Activated T-helper 1 cell treated with Interleukin-2 at 50 U/mL for 16 hours (primary cell): Measurements from ENCODE around the gene RAD51B.

Experiments used
- DNase-seq: peaks from one replicate; pipeline ENCODE4 v3.0.0-alpha.2; 2020; ENCODE audit warnings: low read depth

Gene RAD51B

DNA sequence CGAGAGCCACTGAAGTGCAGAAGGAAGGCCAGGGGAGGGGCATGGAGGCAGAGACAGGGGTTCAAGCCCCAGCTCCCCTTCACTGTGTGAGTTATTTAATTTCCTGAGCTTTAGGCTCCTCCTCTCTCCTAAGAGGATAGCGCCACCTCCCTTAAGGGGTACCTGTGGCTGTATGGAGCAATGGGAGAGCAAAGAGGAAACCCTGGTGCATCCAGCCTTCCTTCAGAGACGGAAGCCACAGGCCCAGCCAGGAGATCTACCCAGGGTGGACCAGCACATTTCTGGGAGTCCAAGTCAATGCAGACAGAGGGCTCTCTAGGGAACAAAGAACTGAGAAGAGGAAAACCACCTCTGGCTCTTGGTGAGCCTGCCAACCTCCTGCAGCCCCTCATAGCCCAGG, 883.0 kb downstream of the RAD51B start:
- no peak for DNase-seq

DNA sequence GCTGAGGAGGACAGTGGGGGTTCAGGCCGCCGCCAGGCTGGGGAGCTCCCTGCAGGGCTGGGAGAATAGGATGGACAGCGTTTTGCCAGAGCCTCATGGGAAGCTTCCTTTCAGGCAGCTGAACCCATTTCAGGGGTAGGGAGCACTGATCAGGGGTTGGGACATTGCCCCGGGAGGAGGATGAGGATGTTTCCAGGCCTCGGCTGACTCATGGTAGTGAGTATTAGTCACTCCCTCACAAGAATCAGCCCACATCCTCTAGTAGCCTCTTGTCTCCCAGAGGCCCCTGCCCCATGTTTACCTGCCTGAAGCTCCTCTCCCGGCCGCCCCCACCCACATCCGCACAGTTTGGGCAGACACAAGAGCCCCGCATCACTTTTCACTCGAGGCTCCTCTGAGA, 883.5 kb downstream of the RAD51B start:
- no peak for DNase-seq

GRCh38 chr14:68704736-68705720, 885.4 kb downstream of the RAD51B start:
- no peak for DNase-seq

GRCh38 chr14:68705741-68706283, 886.2 kb downstream of the RAD51B start:
- no peak for DNase-seq

DNA sequence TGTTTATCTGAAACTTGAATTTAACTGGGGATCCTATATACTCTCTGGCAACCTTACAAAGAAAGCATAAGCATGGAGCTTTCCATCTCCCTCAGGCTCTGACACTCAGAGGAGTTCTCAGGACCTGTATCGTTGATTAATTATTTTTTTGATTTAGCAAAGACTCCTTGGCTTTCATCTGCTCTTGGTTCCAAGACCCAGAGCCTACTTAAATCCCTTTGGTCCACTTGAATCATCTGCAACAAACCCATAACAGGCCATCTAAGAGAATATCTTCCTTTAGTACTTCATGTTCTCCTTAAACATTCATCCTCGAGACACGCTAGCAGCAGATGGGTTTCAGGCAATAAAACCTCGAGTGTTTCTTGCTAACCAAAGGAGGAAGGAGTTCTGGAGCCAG, 887.9 kb downstream of the RAD51B start:
- DNase-seq = no peak

DNA sequence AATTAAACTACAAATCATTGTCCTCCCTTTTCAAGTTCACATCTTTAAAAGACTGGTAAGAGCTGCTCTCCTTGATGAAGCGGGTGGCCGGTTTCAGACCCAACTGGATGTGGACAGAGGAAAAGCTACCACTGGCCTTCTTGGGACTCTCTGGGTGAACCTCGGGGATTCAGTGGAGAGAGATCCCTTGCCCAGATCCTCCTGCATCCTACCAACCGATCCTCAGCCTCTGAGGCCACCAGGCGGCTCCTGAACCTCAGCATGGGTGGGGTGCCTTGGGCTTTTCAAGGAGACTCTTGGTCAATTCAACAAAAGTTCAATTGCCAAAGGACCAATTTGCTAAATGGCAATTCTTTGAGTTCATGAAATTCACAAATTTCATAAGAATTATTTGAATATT, 888.8 kb downstream of the RAD51B start:
- no peak for DNase-seq

DNA sequence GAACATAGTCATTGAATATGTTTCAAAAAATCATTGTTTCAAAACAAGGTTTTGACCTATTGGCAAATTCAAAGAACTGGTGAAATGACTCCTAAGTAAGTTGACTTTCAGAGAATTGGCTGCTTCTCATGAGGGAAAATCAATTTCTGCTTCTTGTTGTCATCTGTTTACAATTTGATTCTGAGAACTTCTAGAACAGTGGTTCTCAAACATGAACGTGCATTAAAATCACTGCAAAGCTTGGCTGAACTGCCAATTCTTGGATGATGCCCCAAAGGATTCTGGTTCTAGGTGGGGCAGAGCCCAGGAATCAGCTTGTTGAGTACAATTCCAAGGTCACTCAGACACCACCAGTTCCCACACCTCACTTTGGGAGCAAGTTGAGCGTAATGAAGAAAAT, 889.4 kb downstream of the RAD51B start:
- DNase-seq = no peak

DNA sequence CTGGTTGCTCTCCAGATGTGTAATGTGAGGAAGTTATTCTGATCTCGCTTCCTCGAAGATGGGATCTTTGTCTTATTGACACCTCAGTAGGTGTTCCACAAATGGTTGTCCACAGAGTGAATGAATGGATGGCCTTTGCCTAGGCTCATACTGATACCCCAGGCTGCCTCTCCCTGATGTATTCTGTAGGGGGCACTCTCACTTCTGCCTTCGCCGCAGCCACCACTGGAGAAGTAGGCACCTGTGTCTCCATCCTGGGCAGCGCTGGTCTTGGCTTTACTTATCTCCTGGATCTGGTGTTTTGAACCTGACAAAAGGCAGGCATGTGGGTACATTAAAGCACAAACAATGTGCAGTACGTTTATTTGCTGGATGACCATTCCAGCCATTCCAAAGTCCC, 891.2 kb downstream of the RAD51B start:
- no peak for DNase-seq

- no peak for DNase-seq
Observed at GRCh38 chr14:68711561-68712309, 892.2 kb downstream of the RAD51B start.

GRCh38 chr14:68712703-68713370, 893.3 kb downstream of the RAD51B start:
- no peak for DNase-seq

DNA sequence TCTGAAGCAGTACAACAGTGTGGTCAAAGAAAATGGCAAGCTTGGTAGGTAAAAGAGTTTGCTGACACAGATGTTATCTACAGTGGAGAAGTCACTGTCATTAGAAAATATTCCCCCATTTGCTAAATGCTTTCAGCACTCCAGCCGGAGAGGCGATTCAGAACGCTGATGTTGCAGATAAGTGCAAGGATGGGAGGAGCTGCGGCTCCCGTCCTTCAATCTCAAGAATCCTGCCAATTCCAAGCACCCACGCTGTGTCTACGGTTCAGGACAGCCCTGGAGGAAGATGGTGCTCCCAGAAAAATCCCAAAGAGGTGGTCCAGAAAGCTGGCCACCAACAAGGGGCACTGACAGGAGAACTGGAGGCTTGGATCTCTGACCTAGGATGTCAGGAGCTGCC, 894.2 kb downstream of the RAD51B start:
- DNase-seq = no peak

DNA sequence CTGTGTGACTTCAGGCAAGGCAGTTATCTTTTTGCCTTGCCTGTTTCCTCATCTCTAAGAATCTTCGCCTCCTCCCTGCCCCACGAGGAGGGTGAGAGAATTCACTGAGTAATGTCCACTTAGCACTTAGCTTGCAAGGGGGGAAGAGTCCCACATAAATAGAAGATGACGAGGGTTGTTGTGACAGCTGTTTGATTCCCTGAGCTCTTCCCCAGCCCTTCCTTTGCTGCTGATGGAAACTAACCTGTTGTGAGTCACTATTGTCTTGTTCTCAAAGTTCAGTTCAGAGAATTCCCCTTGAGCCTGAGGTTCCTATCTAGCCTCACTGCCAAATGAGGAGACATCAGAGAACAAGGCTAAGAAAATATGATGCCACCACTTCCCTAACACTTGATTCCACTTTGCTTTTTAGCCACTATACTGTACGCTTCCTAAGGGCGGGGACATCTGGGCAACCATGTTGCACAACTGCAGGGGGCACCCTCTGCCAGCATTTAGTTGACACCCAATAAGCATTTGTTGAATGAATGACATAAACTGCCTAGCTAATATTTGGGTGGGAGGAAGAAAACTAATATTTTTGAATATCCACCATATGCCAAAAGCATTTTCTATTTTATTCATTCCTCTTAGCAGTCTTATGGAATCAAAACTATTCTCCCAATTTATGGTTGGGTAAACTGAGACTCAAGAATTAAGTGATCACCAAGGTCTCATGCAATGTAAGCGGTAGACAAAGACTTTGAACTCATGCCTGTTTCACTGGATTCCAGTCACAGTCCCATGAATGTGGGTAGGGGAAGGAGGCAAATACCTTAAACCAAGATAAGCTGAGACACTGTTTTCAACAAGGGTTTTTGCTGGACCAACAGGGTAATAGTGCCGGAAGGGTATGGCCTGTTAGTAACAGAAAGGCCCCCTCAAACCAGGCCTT, 895.7 kb downstream of the RAD51B start:
- no peak for DNase-seq

DNA sequence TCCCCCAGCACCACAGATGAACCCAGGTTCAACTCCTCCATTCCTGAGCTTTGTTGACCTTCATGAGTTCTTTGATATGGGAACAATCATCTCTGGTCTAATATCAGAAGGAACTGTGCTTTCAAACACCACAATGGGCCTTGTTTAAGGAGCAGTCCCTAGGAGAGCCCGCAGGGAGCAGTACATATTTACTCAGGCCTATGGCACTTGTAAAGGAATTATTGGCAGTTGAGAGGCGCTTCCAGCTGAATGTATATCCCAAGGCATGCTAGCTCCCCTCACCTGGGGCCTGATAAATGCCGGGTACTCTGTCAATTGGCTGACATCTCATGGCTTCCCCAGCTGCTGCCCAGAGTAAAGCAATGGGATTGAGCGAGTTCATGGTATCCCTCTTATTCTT, 897.1 kb downstream of the RAD51B start:
- no peak for DNase-seq

DNA sequence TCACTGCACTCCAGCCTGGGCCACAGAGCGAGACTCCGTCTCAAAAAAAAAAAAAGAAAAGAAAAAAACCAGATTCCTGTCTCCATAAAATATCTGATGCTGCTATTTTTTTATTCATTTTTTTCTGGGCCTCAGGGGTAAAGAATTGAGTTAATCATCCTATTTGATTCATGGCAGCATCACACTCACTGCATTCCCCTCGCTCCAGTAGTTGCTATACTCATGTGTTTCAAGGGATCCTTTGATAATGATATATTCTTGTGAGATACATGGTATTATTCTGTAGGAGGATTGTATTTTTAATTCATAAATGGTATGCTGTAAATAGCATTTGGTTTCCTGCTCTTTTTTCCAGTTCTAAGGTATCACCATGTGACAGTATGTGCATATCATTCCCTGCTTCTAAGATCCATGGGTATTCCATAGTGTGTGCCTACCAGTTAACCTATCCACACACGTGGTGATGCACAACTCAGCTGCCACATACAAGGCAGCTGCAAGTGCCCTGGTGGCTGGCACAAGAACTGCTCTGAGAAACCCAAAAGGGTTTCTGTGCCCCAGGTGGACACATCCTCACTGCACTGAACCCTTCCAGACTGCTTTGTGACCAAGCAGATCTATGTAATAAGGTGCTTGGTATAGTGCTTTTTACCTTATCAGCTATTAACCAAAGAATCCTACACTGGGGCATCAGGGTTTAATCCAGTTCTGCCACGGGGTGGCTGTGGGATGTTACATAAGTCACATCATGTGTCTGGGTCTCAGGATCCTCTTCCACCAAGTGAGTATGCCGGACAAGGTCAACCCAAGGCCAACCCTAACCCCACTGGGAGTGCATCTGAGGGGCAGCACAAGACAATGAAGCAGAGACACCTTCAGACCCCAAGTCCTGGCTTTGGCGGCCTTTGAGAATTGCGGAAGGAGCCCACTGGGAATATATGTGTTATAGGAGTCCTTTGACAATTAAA, 898.7 kb downstream of the RAD51B start:
- DNase-seq = no peak

DNA sequence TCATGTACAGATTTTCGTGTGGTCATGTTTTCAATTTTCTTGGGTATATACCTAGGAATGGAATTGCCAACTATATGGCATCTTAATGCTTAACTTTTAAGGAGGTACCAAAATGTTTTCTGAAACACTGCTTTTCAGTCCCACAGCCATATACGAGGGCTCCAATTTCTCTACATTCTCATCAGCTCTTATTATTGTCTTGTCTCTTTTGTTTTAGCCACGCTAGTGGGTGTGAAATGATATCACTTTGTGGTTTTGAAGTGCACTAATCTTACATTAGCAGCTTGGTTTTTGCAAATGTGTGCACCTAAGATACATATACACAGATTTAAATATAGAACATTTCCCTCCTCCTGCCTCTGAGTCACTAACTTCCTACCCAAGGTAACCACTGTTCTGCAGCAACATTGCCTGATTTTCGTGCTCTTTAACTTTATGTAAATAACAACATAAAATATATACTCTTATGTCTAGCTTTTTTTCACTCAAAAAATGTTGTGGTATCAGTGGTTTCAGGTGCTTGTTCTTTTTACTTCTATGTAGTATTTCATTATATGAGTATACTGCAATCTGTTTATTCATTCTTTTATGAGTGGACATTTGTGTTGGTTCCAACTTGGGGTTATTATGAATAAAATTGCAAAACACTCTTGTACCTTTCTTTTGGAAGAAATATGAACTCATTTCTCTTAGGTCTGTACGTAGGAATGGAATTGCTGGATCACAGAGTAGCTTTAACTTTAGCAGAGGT, 900.2 kb downstream of the RAD51B start:
- no peak for DNase-seq

DNA sequence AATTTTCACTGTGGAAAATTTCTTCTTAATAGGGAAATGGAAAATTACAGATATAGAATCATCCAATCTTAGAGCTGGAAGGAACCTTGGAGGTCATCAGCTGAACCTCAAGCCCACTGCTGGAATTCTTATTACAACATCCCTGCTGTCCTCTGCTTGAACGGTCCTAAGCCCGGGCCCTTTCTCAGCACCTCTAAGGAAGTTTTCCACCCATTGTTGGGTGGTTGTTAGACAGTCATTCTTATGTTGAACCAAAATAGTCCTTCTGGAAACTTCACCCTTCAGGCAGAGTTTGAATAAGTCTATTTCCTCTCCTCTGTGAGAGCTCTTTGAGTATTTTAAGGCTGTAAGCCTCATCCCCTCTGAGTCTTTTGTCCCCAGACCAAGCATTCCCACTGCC, 902.6 kb downstream of the RAD51B start:
- DNase-seq = no peak

- DNase-seq = no peak
Observed at GRCh38 chr14:68722968-68723566, 903.5 kb downstream of the RAD51B start.

GRCh38 chr14:68723808-68724268, 904.3 kb downstream of the RAD51B start:
- no peak for DNase-seq

GRCh38 chr14:68724914-68725313, 905.3 kb downstream of the RAD51B start:
- no peak for DNase-seq
